GM12873 (cell line): ENCODE measurements around the gene IL6R.

Experiments
- TF ChIP-seq, protein P1 (sequence below): IDR thresholded peaks from 2 replicates; pipeline ENCODE4 v1.5.1; 2012; ENCODE audit warnings: low read depth, mild to moderate bottlenecking, moderate library complexity, low read length, control low read depth; ENCODE audit not compliant: insufficient read depth; ENCODE audit errors: missing control alignments

The IL6R gene

DNA sequence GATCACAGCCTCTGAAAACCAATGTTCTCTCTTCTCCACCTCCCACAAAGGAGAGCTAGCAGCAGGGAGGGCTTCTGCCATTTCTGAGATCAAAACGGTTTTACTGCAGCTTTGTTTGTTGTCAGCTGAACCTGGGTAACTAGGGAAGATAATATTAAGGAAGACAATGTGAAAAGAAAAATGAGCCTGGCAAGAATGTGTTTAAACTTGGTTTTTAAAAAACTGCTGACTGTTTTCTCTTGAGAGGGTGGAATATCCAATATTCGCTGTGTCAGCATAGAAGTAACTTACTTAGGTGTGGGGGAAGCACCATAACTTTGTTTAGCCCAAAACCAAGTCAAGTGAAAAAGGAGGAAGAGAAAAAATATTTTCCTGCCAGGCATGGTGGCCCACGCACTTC, 61.1 kb downstream of the IL6R start:
- TF ChIP-seq, protein P1, sequence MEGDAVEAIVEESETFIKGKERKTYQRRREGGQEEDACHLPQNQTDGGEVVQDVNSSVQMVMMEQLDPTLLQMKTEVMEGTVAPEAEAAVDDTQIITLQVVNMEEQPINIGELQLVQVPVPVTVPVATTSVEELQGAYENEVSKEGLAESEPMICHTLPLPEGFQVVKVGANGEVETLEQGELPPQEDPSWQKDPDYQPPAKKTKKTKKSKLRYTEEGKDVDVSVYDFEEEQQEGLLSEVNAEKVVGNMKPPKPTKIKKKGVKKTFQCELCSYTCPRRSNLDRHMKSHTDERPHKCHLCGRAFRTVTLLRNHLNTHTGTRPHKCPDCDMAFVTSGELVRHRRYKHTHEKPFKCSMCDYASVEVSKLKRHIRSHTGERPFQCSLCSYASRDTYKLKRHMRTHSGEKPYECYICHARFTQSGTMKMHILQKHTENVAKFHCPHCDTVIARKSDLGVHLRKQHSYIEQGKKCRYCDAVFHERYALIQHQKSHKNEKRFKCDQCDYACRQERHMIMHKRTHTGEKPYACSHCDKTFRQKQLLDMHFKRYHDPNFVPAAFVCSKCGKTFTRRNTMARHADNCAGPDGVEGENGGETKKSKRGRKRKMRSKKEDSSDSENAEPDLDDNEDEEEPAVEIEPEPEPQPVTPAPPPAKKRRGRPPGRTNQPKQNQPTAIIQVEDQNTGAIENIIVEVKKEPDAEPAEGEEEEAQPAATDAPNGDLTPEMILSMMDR = no peak

DNA sequence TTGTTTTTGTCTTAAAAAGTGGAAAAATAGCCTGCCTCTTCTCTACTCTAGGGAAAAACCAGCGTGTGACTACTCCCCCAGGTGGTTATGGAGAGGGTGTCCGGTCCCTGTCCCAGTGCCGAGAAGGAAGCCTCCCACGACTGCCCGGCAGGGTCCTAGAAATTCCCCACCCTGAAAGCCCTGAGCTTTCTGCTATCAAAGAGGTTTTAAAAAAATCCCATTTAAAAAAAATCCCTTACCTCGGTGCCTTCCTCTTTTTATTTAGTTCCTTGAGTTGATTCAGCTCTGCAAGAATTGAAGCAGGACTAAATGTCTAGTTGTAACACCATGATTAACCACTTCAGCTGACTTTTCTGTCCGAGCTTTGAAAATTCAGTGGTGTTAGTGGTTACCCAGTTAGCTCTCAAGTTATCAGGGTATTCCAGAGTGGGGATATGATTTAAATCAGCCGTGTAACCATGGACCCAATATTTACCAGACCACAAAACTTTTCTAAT, 61.8 kb downstream of the IL6R start:
- TF ChIP-seq, protein P1 = peak; percentile 32

DNA sequence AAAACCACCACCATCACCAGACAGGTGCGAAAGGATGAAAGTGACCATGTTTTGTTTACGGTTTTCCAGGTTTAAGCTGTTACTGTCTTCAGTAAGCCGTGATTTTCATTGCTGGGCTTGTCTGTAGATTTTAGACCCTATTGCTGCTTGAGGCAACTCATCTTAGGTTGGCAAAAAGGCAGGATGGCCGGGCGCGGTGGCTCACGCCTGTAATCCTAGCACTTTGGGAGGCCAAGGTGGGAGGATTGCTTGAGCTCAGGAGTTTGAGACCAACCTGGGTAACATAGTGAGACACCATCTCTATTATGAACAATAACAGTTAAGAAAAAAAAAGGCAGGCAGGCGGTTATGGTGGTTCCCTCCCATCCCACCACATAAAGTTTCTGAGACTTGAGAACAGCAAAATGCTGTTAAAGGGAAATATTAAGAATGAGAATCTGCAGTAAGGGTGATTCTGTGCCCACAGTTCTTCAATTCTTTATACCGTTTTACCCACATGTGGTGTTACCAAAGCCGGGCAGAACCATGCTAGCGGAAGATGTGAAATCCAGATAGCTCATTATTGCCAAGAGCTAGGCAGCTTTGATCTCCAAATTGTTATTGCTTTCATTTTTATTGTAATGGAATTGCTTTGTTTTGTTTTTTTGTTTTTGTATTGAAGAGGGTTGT, 62.4 kb downstream of the IL6R start:
- TF ChIP-seq, protein P1 = no peak

DNA sequence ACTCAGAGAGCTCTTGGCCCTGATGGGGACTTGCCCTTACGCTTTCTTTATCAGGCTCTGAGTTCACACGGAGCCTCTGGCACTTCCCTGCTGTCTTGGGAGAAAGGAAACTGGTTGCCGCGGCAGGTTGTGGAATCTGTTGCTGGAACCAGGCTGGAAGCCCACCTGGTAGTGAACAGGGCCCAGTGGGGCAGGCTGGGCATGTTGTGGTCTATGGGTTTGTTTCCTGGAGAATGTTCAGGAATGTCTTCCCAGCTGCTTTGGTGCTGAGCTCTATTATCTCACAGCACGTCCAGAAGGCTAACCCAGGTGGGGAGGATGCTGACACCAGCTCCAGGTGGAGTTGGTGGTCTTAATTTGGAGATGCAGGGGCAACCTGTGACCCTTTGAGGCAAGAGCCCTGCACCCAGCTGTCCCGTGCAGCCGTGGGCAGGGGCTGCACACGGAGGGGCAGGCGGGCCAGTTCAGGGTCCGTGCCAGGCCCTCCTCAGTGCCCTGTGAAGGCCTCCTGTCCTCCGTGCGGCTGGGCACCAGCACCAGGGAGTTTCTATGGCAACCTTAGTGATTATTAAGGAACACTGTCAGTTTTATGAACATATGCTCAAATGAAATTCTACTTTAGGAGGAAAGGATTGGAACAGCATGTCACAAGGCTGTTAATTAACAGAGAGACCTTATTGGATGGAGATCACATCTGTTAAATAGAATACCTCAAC, 63.5 kb downstream of the IL6R start:
- TF ChIP-seq, protein P1 = no peak

DNA sequence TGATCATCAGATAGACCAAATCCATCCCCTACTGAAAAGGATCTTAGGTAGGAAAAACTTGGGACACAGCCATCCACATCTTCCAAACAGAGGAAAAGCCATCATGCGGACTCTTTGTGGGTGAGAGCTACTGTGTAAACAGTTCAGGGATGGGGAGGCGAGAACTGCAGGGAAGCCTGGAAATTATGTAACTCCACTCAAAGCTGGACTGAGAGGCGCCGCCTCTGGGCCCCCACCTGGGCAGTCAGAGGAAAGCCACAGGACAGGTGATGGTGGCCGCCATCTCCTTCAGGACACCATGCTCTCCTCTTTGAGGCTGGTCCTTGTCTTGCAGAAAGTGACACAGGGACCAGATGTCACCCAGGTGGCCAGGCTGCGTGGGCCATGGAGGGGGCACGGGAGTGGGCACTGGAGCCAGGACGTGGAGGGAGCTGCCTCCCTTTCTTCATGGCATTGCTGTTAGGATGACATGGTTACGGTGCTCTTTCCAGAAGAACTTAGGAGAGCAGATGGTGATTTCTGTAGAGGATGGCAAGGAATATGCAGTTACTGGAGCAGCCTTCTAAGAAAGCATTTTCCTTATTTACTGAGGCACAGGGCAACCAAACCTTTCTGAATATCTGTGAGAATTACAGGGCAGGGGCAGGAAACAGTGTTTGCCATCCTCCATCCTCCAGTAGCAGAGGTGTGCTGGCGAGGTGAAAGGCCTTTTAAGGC, 64.9 kb downstream of the IL6R start:
- TF ChIP-seq, protein P1 = no peak

DNA sequence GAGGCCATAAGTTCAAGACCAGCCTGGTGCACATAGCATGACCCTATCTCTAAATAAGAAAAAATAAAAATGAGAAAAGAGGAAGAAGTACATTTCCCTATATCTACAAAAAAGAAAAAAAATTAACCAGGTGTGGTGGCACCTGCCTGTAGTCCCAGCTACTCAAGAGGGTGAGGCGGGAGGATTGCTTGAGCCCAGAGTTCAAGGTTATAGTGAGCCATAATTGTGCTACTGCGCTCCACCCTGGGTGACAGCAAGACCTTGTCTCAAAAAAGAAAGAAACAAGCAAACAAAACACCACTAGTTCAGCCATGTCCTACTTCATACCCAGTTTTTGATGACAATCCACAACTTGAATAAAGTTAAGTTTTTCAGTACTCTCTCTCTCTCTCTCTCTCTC, 66.2 kb downstream of the IL6R start:
- TF ChIP-seq, protein P1 = no peak

DNA sequence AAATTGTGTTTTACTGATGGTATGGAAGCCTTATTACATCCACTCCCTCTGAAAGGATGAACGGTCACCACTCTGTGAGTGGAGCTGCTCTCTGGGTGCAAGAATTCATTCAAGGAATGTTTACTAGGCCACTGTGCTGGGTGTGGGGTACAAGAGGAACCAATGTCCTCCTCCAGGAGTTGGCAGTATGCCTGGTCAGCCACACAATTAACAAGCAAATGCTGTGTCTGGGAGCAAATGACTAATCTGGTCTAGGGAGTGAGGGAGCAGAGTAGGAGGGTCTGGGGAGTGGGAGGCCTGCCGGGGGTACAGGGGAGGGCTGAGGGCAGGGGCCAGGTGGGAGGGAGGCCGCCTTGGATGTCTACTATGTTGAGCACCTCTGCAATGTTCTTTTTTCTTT, 69.7 kb downstream of the IL6R start:
- TF ChIP-seq, protein P1 = no peak
